HepG2 (cell line): ENCODE data around the gene SURF6. TPM values are rescaled to one million over a fixed set of nuclear protein-coding genes. Genes with fewer than 3 reads are reported as not detected.

ENCODE experiments used
- ATAC-seq: fragments of 200-7000 bp; cut with Tn5 transposase; 3 replicates; pipeline ENCODE4 v1.9.1; 2020; ENCODE audit warnings: mild to moderate bottlenecking, moderate library complexity
- BruUV-seq: library from RNA; stranded (reverse); fragments of 400-500 nt; replicated peaks from 2 replicates; lab custom pipeline; 2021; lab: Mats Ljungman, UMichigan
- CTCF ChIA-PET: fragments of 300-600 bp; formaldehyde crosslinking; extraction: SDS; loops from one replicate; lab custom pipeline; 2021; ENCODE audit warnings: low total read pairs, inconsistent platforms, low intra/inter-chr PET ratio; lab: Yijun Ruan, JAX
- POLR2A ChIA-PET: fragments of 350-600 bp; sonication (Branson Sonifier 250); formaldehyde crosslinking; loops from one replicate; lab custom pipeline; 2020; ENCODE audit warnings: antibody characterized with exemption, inconsistent platforms; lab: Yijun Ruan, JAX
- DNase-seq: peaks from one replicate; pipeline ENCODE4 v3.0.0-alpha.2; 2015; ENCODE audit warnings: low spot score
- FAIRE-seq: peaks from 3 replicates; lab custom pipeline; 2011; peaks lifted over from hg19 to GRCh38; lab: Jason Lieb, UNC
- H2AFZ ChIP-seq: one replicate; pipeline ENCODE4 v1.6.1; 2011; ENCODE audit warnings: low read length, inconsistent platforms
- H3K27ac ChIP-seq: fragments of 300-600 bp; 3 replicates; pipeline ENCODE4 v1.8.0; 2011; ENCODE audit warnings: mixed run types, mild to moderate bottlenecking, mixed read lengths, low read length, inconsistent platforms; ENCODE audit not compliant: insufficient read depth; ENCODE audit errors: extremely low read length
- H3K27me3 ChIP-seq, 2 experiments: fragments of 200-600 bp in 1 of 2; 2 replicates in 1 of 2; 3 replicates in 1 of 2; pipeline versions ENCODE4 v1.6.0 to v1.8.0; 2011; ENCODE audit warnings: low read length in 2 of 2, mild to moderate bottlenecking in 2 of 2, moderate library complexity in 2 of 2, inconsistent platforms in 1 of 2; ENCODE audit not compliant: insufficient read depth in 2 of 2, control insufficient read depth in 1 of 2
- H3K36me3 ChIP-seq, 2 experiments: fragments of 200-600 bp in 1 of 2; replicated peaks in 1 of 2; 2 replicates in 1 of 2; 3 replicates in 1 of 2; pipeline versions ENCODE4 v1.5.1 to v1.8.0; 2011; ENCODE audit warnings: low read length in 2 of 2, inconsistent platforms in 1 of 2; ENCODE audit not compliant: insufficient read depth in 2 of 2, control insufficient read depth in 1 of 2
- H3K4me1 ChIP-seq: 2 replicates; pipeline ENCODE4 v1.5.1; 2012; ENCODE audit warnings: low read length, inconsistent platforms; ENCODE audit not compliant: insufficient read depth
- H3K4me2 ChIP-seq: 2 replicates; pipeline ENCODE4 v1.6.0; 2011; ENCODE audit warnings: low read depth, low read length, inconsistent platforms
- H3K4me3 ChIP-seq, 3 experiments: fragments of 200-600 bp in 1 of 3; sonication (generic), shearing (Covaris generic) in 1 of 3; replicated peaks in 1 of 3; 2 replicates each; pipeline ENCODE4 v1.5.1; 2011 to 2016; ENCODE audit warnings: low read length in 3 of 3, inconsistent platforms in 2 of 3, low read depth in 2 of 3, mild to moderate bottlenecking in 2 of 3, control low read depth in 1 of 3, mixed read lengths in 1 of 3; ENCODE audit not compliant: insufficient read depth in 1 of 3
- H3K79me2 ChIP-seq: one replicate; pipeline ENCODE4 v1.6.1; 2011; ENCODE audit warnings: low read length, inconsistent platforms; ENCODE audit not compliant: insufficient read depth
- H3K9ac ChIP-seq: 2 replicates; pipeline ENCODE4 v1.6.0; 2011; ENCODE audit warnings: mild to moderate bottlenecking, low read depth, low read length, inconsistent platforms; ENCODE audit not compliant: insufficient read depth
- H3K9me3 ChIP-seq: 2 replicates; pipeline ENCODE4 v1.5.1; 2012; ENCODE audit warnings: mild to moderate bottlenecking, low read length
- H4K20me1 ChIP-seq: 2 replicates; pipeline ENCODE4 v1.6.0; 2011; ENCODE audit warnings: inconsistent platforms, mild to moderate bottlenecking, low read length, moderate library complexity; ENCODE audit not compliant: insufficient read depth
- CTCF ChIP-seq: sonication (generic); formaldehyde crosslinking; IDR thresholded peaks from 2 replicates; pipeline ENCODE4 v1.5.0; 2020; ENCODE audit warnings: mild to moderate bottlenecking, missing genetic modification reagents, moderate library complexity
- HDAC2 ChIP-seq: sonication (generic); formaldehyde crosslinking; IDR thresholded peaks from 2 replicates; pipeline ENCODE4 v1.4.0; 2020; ENCODE audit warnings: missing genetic modification reagents
- IRF2 ChIP-seq: IDR thresholded peaks from 2 replicates; pipeline ENCODE4 v1.6.1; 2018; ENCODE audit warnings: missing genetic modification reagents, missing compliant biosample characterization
- PAWR ChIP-seq: sonication (generic); formaldehyde crosslinking; IDR thresholded peaks from 2 replicates; pipeline ENCODE4 v1.4.0; 2020; ENCODE audit warnings: missing genetic modification reagents, mild to moderate bottlenecking, borderline replicate concordance
- TCF7 ChIP-seq: sonication (generic); IDR thresholded peaks from 2 replicates; pipeline ENCODE4 v1.6.1; 2016; ENCODE audit warnings: antibody characterized with exemption, low read depth
- YEATS2 ChIP-seq: sonication (generic); formaldehyde crosslinking; IDR thresholded peaks from 2 replicates; pipeline ENCODE4 v1.4.0; 2020; ENCODE audit warnings: missing genetic modification reagents, borderline replicate concordance
- ZBTB40 ChIP-seq, 2 experiments: fragments of 450-650 bp in 1 of 2; sonication (generic) in 1 of 2; formaldehyde crosslinking in 1 of 2; IDR thresholded peaks; 2 replicates each; pipeline versions ENCODE4 v1.6.1 to v1.8.0; 2016 to 2022; ENCODE audit warnings: antibody characterized with exemption in 1 of 2, mild to moderate bottlenecking in 1 of 2, missing genetic modification reagents in 1 of 2
- ZFAT ChIP-seq: sonication (generic); formaldehyde crosslinking; conservative IDR thresholded peaks from 2 replicates; pipeline ENCODE4 v1.8.1; 2023; ENCODE audit warnings: missing genetic modification reagents, inconsistent platforms
- ZNF263 ChIP-seq: sonication (generic); formaldehyde crosslinking; IDR thresholded peaks from 2 replicates; pipeline ENCODE4 v1.4.0; 2020; ENCODE audit warnings: missing genetic modification reagents
- WGBS: methylation state at CpG from one replicate; pipeline ENCODE4 v1.1.6; 2017; ENCODE audit warnings: low lambda C conversion rate; 5-methylcytosine and 5-hydroxymethylcytosine counted together
- in situ Hi-C: cut with HindIII; loops from 2 replicates; pipeline ENCODE4 v1.10.0; 2017; ENCODE audit warnings: low pct_unique_long_range_greater_than_20kb; ENCODE audit not compliant: extremely low pct_ligation_motif_present
- intact Hi-C: fragments of 100-400 bp; cut with micrococcal nuclease; formaldehyde crosslinking; loops from one replicate; pipeline ENCODE4 v1.10.0; 2022; ENCODE audit not compliant: unreplicated experiment
- polyA plus RNA-seq, 8 experiments: library from polyadenylated mRNA; depleted of rRNA in 3 of 8; stranded (reverse) in 7 of 8; unstranded in 1 of 8; fragments of >200 nt; fragmentation: Illumina TruSeq in 4 of 8; extraction: Trizol in 4 of 8; gene quantifications; 2 replicates each; pipeline versions ENCODE4 v1.2.1 to v1.2.3, GENCODE V29; 2011 to 2016; ENCODE audit warnings: low read depth in 4 of 8, missing spikeins in 1 of 8, mixed read lengths in 1 of 8; ENCODE audit not compliant: insufficient read depth in 1 of 8
- total RNA-seq, 5 experiments: library from RNA; depleted of rRNA; stranded (reverse); fragments of >200 nt; fragmentation: Illumina TruSeq; extraction: Trizol; gene quantifications; 2 replicates each; pipeline ENCODE4 v1.2.3, GENCODE V29; 2016; ENCODE audit warnings: low read depth in 1 of 5

The SURF6 gene
- total and polyA plus RNA-seq, 2 of the 13 experiments (the other 11 are each of a cell fraction or from before 2014, with no cell fraction given) = 5.9 to 14.7 TPM

GRCh38 chr9:133340256-133340655 lies 4.3 kb upstream of the SURF6 start:
- H3K27me3 ChIP-seq = no peaks in the 10 kb centered on the region; a peak in 1 of 5 replicates
- intact Hi-C loops = no loop called here
- no peaks in the 10 kb centered on the region for H4K20me1 ChIP-seq
- H3K4me2 ChIP-seq = no peak overlapping the region
- DNase-seq (no peak), ATAC-seq (no peak), FAIRE-seq (no peak)
- peaks cover 7% of the 10 kb centered on the region for H3K79me2 ChIP-seq
- in situ Hi-C loops = no loop called here
- H3K27ac ChIP-seq = no peak overlapping the region
- no peaks in the 10 kb centered on the region for H3K9me3 ChIP-seq
- WGBS = 100% methylated on average over 2 of the region's 3 CpGs
- H3K36me3 ChIP-seq = peaks cover 6 to 53% of the 10 kb centered on the region in 2 experiments; a peak in 4 of 5 replicates
- H3K4me1 ChIP-seq = peaks cover 9% of the 10 kb centered on the region
- POLR2A ChIA-PET = interaction anchor here (0.9 kb wide), 1 partner anchor 8 kb away, joined by 4 read pairs; the partner anchor contains the start of genes MED22 and RPL7A
- no peak overlapping the region for H3K9ac ChIP-seq
- CTCF ChIA-PET = no interaction called here
- no peak for TF ChIP-seq PAWR (CRISPR knock-in tag)
- no peak for TF ChIP-seq CTCF (CRISPR knock-in tag)
- TF ChIP-seq YEATS2 = no peak
- TF ChIP-seq IRF2 (CRISPR knock-in tag) = no peak
- no peak for TF ChIP-seq ZBTB40 (IDR thresholded peaks at IDR 0.05)
- no peak for TF ChIP-seq ZBTB40 (CRISPR knock-in tag; IDR thresholded peaks at IDR 0.05)
- no peak for TF ChIP-seq ZFAT (CRISPR knock-in tag)
- TF ChIP-seq TCF7 = no peak
- peak; percentile 67 for TF ChIP-seq ZNF263
- no peak for TF ChIP-seq HDAC2
- no TSS peak for BruUV-seq
- no peak overlapping the region for H2AFZ ChIP-seq
- no peak overlapping the region for H3K4me3 ChIP-seq
